Measurements from ENCODE around the gene DIP2C. TPM values are rescaled to one million over a fixed set of nuclear protein-coding genes. Genes with fewer than 3 reads are reported as not detected.
"Not testable (repeated sequence)": the region's sequence is repeated elsewhere in the genome, so short reads cannot be mapped to it uniquely, and the experiment has no call there.

The DIP2C gene
- polyA plus RNA-seq, 1 of the 3 experiments (the other 2 are of a cell fraction): 8.7 TPM

DNA sequence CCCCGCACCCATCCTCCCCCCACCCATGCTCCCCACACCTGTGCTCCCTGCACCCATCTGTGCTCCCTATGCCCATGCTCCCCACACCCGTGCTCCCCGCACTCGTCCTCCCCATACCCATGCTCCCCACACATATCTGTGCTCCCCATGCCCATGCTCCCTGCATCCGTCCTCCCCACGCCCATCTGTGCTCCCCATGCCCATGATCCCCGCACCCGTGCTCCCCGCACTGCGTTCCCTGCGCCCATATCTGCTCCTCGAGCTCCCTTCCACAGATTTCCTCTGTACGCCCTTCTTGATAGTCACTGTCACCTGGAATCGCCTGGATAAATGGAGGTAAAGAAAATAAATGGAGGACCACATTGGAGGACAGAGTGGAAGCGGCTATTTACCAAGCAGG is 9.9 kb downstream of the DIP2C start:
- POLR2A ChIA-PET: no interaction called here
- peaks cover 0 to 8% of the 10 kb centered on the region in 2 experiments; a peak in 1 of 4 replicates for H3K4me1 ChIP-seq (ENCODE audit: control insufficient read depth in 1 of 2, insufficient read depth in 2 of 2, low read depth in 1 of 2, low read length in 1 of 2)
- H3K9me2 ChIP-seq: no peaks in the 10 kb centered on the region
- H3K9ac ChIP-seq: no peak overlapping the region
- H3K79me2 ChIP-seq (ENCODE audit: insufficient read depth): peaks cover 84% of the 10 kb centered on the region
- H2AFZ ChIP-seq (ENCODE audit: low read depth): no peak overlapping the region
- no peak overlapping the region for H3K4me2 ChIP-seq
- peaks cover 39% of the 10 kb centered on the region for H4K20me1 ChIP-seq (ENCODE audit: insufficient read depth)
- no peak overlapping the region for H3K27ac ChIP-seq (ENCODE audit: low read depth in 2 of 2, low read length in 1 of 2)
- H3K36me3 ChIP-seq (replicated peaks in 1 of 2; ENCODE audit: control insufficient read depth in 1 of 2, insufficient read depth in 2 of 2, low read length in 1 of 2): no peaks in the 10 kb centered on the region
- WGBS (ENCODE audit: low lambda C conversion rate): 96% methylated on average over 15 of the region's 15 CpGs
- H3F3A ChIP-seq (replicated peaks; ENCODE audit: insufficient read depth): peaks cover 41% of the 10 kb centered on the region
- CTCF ChIA-PET: no interaction called here
- TF ChIP-seq GABPA (IDR thresholded peaks at IDR 0.05; ENCODE audit: low read depth): no peak
- no peak for TF ChIP-seq EZH2phosphoT487 (IDR thresholded peaks at IDR 0.05; ENCODE audit: borderline replicate concordance, low read depth)
- no peak for TF ChIP-seq FOSL2 (IDR thresholded peaks at IDR 0.05; ENCODE audit: borderline replicate concordance, low read depth)
- TF ChIP-seq, protein P1, sequence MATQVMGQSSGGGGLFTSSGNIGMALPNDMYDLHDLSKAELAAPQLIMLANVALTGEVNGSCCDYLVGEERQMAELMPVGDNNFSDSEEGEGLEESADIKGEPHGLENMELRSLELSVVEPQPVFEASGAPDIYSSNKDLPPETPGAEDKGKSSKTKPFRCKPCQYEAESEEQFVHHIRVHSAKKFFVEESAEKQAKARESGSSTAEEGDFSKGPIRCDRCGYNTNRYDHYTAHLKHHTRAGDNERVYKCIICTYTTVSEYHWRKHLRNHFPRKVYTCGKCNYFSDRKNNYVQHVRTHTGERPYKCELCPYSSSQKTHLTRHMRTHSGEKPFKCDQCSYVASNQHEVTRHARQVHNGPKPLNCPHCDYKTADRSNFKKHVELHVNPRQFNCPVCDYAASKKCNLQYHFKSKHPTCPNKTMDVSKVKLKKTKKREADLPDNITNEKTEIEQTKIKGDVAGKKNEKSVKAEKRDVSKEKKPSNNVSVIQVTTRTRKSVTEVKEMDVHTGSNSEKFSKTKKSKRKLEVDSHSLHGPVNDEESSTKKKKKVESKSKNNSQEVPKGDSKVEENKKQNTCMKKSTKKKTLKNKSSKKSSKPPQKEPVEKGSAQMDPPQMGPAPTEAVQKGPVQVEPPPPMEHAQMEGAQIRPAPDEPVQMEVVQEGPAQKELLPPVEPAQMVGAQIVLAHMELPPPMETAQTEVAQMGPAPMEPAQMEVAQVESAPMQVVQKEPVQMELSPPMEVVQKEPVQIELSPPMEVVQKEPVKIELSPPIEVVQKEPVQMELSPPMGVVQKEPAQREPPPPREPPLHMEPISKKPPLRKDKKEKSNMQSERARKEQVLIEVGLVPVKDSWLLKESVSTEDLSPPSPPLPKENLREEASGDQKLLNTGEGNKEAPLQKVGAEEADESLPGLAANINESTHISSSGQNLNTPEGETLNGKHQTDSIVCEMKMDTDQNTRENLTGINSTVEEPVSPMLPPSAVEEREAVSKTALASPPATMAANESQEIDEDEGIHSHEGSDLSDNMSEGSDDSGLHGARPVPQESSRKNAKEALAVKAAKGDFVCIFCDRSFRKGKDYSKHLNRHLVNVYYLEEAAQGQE (IDR thresholded peaks at IDR 0.05; ENCODE audit: low read depth, low read length): no peak
- no peak for TF ChIP-seq YY1 (IDR thresholded peaks at IDR 0.05; ENCODE audit: low read depth)
- TF ChIP-seq, protein P2, sequence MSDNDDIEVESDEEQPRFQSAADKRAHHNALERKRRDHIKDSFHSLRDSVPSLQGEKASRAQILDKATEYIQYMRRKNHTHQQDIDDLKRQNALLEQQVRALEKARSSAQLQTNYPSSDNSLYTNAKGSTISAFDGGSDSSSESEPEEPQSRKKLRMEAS (IDR thresholded peaks at IDR 0.05; ENCODE audit: low read depth): no peak
- TF ChIP-seq TEAD4 (IDR thresholded peaks at IDR 0.05; ENCODE audit: borderline replicate concordance, insufficient read depth): no peak
- TF ChIP-seq RCOR1 (IDR thresholded peaks at IDR 0.05; ENCODE audit: low read length): no peak
- no peak for DNase-seq
- no peaks in the 10 kb centered on the region for H3K9me3 ChIP-seq
- H3K4me3 ChIP-seq (ENCODE audit: low read depth in 2 of 2, low read length in 1 of 2): no peak overlapping the region
- H3K27me3 ChIP-seq (ENCODE audit: insufficient read depth): no peaks in the 10 kb centered on the region

DNA sequence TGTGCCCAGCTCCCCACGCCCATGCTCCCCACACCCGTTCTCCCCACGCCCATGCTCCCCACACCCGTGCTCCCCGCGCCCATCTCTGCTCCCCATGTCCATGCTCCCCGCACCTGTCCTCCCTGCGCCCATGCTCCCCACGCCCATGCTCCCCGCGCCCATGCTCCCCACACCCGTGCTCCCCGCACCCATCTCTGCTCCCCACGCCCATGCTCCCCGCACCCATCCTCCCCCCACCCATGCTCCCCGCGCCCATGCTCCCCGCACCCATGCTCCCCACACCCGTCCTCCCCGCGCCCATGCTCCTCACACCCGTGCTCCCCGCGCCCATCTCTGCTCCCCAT is 10.8 kb downstream of the DIP2C start:
- H3K9ac ChIP-seq; H3K4me3 ChIP-seq (ENCODE audit: low read depth in 2 of 2, low read length in 1 of 2); H3K27me3 ChIP-seq (ENCODE audit: insufficient read depth); H3K36me3 ChIP-seq (replicated peaks in 1 of 2; ENCODE audit: control insufficient read depth in 1 of 2, insufficient read depth in 2 of 2, low read length in 1 of 2); H3K27ac ChIP-seq (ENCODE audit: low read depth in 2 of 2, low read length in 1 of 2); H3K4me2 ChIP-seq; H3K9me3 ChIP-seq; CTCF ChIA-PET; H3K9me2 ChIP-seq; H2AFZ ChIP-seq (ENCODE audit: low read depth); POLR2A ChIA-PET; H3K4me1 ChIP-seq (ENCODE audit: control insufficient read depth in 1 of 2, insufficient read depth in 2 of 2, low read depth in 1 of 2, low read length in 1 of 2); DNase-seq: not testable (repeated sequence)
- H4K20me1 ChIP-seq (ENCODE audit: insufficient read depth): peaks cover 48% of the 10 kb centered on the region
- H3F3A ChIP-seq (replicated peaks; ENCODE audit: insufficient read depth): peaks cover 32% of the 10 kb centered on the region
- WGBS (ENCODE audit: low lambda C conversion rate): 68% methylated on average over 12 of the region's 24 CpGs
- peaks cover 84% of the 10 kb centered on the region for H3K79me2 ChIP-seq (ENCODE audit: insufficient read depth)
